Testis (tissue), 3 donors: ENCODE measurements around the gene DAAM2. TPM values are rescaled to one million over a fixed set of nuclear protein-coding genes. Genes with fewer than 3 reads are reported as not detected.

Experiments used
- DNase-seq: peaks from one replicate; pipeline ENCODE4 v3.0.0-alpha.2; 2019
- H3K27ac ChIP-seq, 2 donors: fragments of 200-600 bp; sonication (generic); one replicate each; pipeline ENCODE4 v1.5.1; 2019
- H3K27me3 ChIP-seq: fragments of 200-600 bp; sonication (generic); one replicate; pipeline ENCODE4 v1.5.1; 2019
- H3K36me3 ChIP-seq: fragments of 200-600 bp; sonication (generic); one replicate; pipeline ENCODE4 v1.5.1; 2017; ENCODE audit warnings: low read depth; ENCODE audit errors: missing control alignments
- H3K4me1 ChIP-seq: fragments of 200-600 bp; sonication (generic); one replicate; pipeline ENCODE4 v1.5.1; 2019
- H3K4me3 ChIP-seq, 2 donors: fragments of 200-600 bp; sonication (generic); one replicate each; pipeline ENCODE4 v1.5.1; 2017 to 2019
- H3K9me3 ChIP-seq: fragments of 200-600 bp; sonication (generic); one replicate; pipeline ENCODE4 v1.5.1; 2017
- POLR2A ChIP-seq: fragments of 450-650 bp; IDR thresholded peaks from one replicate; pipeline ENCODE4 v1.6.1; 2017; ENCODE audit warnings: antibody characterized with exemption, mild to moderate bottlenecking, moderate library complexity
- WGBS, 2 donors: methylation state at CpG; one replicate each; pipeline ENCODE4 v1.1.5; 2018; 5-methylcytosine and 5-hydroxymethylcytosine counted together
- intact Hi-C: fragments of 100-400 bp; cut with DNase I; formaldehyde crosslinking; loops from one replicate; pipeline ENCODE4 v1.15.1; 2023; ENCODE audit warnings: low total_unique reads
- polyA plus RNA-seq: library from polyadenylated mRNA; stranded (reverse); fragments of 350-450 nt; fragmentation: Illumina TruSeq; extraction: RNeasy Lipid Tissue Mini Kit (QIAGEN cat#74804); gene quantifications from one replicate; pipeline ENCODE4 v1.2.3, GENCODE V29; 2014; ENCODE audit warnings: low read depth, low replicate concordance; ENCODE audit not compliant: insufficient read depth
- total RNA-seq, 2 donors: library from RNA; depleted of rRNA; stranded (reverse); fragments of >200 nt; gene quantifications; one replicate each; pipeline ENCODE4 v1.2.3, GENCODE V29; 2016
- TF ChIP-seq, protein P1 (sequence below), 3 experiments: fragments of 450-650 bp in 2 of 3; fragments of 200-600 bp in 1 of 3; sonication (generic) in 1 of 3; IDR thresholded peaks; one replicate each; pipeline ENCODE4 v1.5.1; 2016 to 2019; ENCODE audit warnings: antibody characterized with exemption in 3 of 3, mild to moderate bottlenecking in 2 of 3, moderate library complexity in 1 of 3

Gene DAAM2
- total and polyA plus RNA-seq, 3 donors from 2014 or later = 37.4 to 66.1 (median 64.5) TPM

DNA sequence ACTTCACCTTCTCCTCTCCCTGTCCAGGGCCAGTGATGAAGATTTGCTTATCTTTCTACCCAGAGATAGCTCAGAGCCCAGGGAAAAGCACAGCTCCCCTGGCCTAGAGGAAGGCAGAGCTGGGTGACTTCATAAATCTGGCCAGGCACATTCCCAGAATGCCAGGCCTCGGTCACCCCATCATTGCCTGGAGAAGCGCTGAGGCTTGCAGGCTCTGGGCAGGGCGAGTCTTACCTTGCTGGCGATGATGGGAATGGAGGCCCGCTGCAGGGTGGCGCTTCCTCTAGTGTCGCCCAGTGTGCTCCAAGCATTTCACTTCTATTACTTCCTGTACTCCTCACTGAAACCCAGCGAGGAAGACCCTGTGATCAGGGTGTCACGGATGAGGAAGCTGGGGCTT, 60.1 kb downstream of the DAAM2 start:
- intact Hi-C loops = no loop called here
- no peak for DNase-seq
- Histone ChIP-seq H3K4me3 (no peak overlapping the region), H3K27ac (no peak overlapping the region), H3K9me3 (no peaks in the 10 kb centered on the region), H3K4me1 (peaks cover 9% of the 10 kb centered on the region), H3K27me3 (no peaks in the 10 kb centered on the region), H3K36me3 (no peaks in the 10 kb centered on the region)
- WGBS, 2 donors = 92 to 94% methylated on average over 4 to 9 of the region's 9 CpGs
- TF ChIP-seq POLR2A = no peak
- TF ChIP-seq, protein P1, sequence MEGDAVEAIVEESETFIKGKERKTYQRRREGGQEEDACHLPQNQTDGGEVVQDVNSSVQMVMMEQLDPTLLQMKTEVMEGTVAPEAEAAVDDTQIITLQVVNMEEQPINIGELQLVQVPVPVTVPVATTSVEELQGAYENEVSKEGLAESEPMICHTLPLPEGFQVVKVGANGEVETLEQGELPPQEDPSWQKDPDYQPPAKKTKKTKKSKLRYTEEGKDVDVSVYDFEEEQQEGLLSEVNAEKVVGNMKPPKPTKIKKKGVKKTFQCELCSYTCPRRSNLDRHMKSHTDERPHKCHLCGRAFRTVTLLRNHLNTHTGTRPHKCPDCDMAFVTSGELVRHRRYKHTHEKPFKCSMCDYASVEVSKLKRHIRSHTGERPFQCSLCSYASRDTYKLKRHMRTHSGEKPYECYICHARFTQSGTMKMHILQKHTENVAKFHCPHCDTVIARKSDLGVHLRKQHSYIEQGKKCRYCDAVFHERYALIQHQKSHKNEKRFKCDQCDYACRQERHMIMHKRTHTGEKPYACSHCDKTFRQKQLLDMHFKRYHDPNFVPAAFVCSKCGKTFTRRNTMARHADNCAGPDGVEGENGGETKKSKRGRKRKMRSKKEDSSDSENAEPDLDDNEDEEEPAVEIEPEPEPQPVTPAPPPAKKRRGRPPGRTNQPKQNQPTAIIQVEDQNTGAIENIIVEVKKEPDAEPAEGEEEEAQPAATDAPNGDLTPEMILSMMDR (IDR thresholded peaks at IDR 0.05) = no peak

DNA sequence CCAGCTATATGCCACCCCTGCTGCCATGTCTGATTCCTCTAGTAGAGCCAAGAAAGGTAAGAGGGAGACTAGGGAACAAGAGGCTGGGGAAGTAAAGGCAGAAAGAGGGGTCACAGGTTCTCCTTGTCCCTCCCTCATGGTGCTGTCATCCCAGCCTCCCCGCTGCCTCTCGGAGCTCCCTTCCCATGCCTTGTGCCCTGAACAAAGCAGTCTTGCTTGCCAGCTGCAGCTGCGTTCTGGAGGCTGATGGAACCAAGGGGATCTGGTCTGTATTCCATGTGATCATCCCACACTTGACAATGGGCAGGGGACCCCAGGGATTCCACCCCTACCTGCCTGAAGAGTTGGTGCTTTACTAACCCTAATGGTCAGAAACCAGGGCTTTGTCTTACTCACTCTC, 61.4 kb downstream of the DAAM2 start:
- WGBS, 2 donors = 97 to 98% methylated on average over 3 of the region's 3 CpGs
- no peak for TF ChIP-seq POLR2A
- TF ChIP-seq, protein P1 (IDR thresholded peaks at IDR 0.05) = no peak
- no peaks in the 10 kb centered on the region for H3K27me3 ChIP-seq
- no peak overlapping the region for H3K4me3 ChIP-seq
- no peaks in the 10 kb centered on the region for H3K9me3 ChIP-seq
- no peaks in the 10 kb centered on the region for H3K4me1 ChIP-seq
- DNase-seq = no peak
- intact Hi-C loops = no loop called here
- no peak overlapping the region for H3K27ac ChIP-seq
- no peaks in the 10 kb centered on the region for H3K36me3 ChIP-seq

DNA sequence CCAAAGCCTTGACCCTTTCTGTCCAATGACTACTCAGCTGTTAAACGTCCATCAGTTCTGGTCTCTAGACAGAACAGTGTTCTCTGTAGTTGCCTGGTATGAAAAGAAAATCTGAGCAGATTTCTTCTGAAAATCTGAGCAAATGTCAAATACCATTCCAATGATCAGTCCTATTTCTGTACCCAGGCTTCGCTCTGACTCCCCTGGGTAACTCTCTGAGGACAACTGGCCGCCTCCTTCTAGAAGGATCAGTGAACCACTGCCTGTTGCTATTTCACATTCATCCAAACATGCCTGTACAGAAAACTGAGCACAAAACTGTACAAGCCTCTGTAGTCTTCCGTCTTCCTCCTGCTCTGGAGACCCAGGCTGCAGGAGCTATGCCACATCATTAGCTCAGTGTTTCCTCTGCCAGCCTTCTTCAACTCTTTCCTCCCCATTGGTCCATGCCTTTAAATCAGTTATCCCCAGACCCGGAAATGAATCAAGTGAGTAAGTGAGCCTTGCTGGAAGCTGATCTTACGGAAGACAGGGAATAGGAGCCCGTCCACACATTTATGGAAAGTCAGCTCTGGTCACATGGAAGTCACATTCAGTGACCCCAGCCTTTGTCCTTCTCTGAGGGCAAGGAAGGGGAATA, 63.3 kb downstream of the DAAM2 start:
- Histone ChIP-seq H3K4me1 (no peaks in the 10 kb centered on the region), H3K4me3 (no peak overlapping the region), H3K36me3 (no peaks in the 10 kb centered on the region), H3K9me3 (no peaks in the 10 kb centered on the region), H3K27ac (no peak overlapping the region), H3K27me3 (no peaks in the 10 kb centered on the region)
- DNase-seq = no peak
- no peak for TF ChIP-seq POLR2A
- TF ChIP-seq, protein P1 (IDR thresholded peaks at IDR 0.05) = no peak
- intact Hi-C loops = no loop called here
- 85 to 91% methylated on average over 7 of the region's 7 CpGs for WGBS, 2 donors

DNA sequence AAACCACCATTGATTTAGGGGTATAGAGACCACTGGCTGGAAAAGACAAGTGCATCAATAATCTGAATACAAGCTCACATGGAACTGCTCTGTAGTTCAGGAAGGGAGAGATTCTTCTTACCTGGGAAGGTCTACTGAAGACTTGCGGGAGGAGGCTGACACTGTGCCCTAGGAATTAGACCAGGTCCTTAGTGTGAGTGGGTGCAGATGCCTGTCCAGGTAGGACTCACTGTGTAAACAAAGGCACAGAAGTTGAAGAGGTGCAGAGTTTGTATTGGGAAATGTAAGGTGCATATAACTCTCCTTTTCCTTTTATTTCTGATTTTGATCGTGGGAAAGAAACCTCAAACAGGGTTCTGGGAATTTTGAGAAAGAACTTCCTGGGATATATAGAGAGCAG, 66.8 kb downstream of the DAAM2 start:
- H3K27me3 ChIP-seq = no peaks in the 10 kb centered on the region
- no peak overlapping the region for H3K4me3 ChIP-seq
- intact Hi-C loops = no loop called here
- 97 to 98% methylated on average over 2 of the region's 2 CpGs for WGBS, 2 donors
- DNase-seq = no peak
- H3K9me3 ChIP-seq = no peaks in the 10 kb centered on the region
- no peak for TF ChIP-seq POLR2A
- TF ChIP-seq, protein P1 (IDR thresholded peaks at IDR 0.05) = no peak
- H3K36me3 ChIP-seq = no peaks in the 10 kb centered on the region
- no peak overlapping the region for H3K27ac ChIP-seq
- no peaks in the 10 kb centered on the region for H3K4me1 ChIP-seq

DNA sequence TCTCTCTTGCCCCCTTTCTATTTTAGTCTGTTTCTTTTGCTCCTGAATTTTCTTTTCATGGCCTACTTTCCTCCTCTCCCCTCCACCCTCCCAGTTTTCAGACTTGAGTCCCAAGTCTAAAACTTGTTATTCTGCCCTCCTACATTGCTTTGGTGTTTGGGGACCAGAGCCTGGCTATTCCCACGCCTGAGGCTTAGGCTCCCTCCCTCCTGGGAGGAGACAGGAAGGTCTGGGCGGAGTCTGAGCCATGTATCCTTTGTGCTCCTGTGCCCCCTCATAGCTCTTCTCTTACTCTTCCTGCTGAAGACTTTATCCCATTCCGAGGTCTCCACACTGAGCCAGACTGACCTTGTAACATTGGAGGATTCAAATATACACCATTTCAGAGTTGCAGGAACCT, 69.5 kb downstream of the DAAM2 start:
- no peak for TF ChIP-seq POLR2A
- TF ChIP-seq, protein P1 (IDR thresholded peaks at IDR 0.05) = no peak
- 76% methylated on average over 3 of the region's 3 CpGs for WGBS, 2 donors
- Histone ChIP-seq H3K4me3 (no peak overlapping the region), H3K27ac (no peak overlapping the region), H3K27me3 (no peaks in the 10 kb centered on the region), H3K4me1 (no peaks in the 10 kb centered on the region), H3K9me3 (no peaks in the 10 kb centered on the region), H3K36me3 (no peaks in the 10 kb centered on the region)
- intact Hi-C loops = no loop called here
- no peak for DNase-seq
